ENCODE measurements around the gene DHODH. TPM values are rescaled to one million over a fixed set of nuclear protein-coding genes. Genes with fewer than 3 reads are reported as not detected.

Gene DHODH
- total and polyA plus RNA-seq, 2 of the 13 experiments (the other 11 are each of a cell fraction or from before 2014, with no cell fraction given): 10.7 to 16.4 TPM

DNA sequence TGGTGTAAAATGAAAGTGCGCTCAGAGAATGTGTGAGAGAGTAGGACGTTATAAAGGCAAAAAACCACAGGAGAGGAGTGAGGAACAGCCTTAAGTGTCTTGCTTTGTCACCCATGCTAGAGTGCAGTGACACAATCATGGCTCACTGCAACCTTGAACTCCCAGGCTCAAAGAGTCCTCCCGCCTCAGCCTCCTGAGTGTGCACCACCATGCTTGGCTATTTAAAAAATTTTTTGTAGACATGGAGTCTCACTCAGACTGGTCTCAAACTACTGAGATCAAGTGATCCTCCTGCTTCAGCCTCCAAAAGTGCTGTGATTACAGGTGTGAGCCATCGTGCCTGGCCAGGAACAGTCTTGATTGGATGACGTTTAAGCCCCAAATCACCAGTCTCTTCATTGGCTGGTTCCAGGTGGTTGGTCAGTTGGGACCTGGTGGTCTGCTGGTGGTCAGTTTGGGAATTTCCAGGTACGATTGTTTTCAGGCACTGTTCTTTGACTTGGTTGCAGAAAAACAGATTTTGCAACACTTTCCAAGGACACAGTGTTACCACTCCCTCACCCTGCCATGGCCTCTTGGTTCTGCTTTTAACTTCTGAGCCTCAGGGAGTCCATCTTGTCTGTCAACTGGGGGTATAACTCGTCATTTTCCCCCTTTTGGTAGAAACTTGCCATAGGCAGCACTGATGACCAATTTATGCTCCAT is 21.2 kb downstream of the DHODH start (continued):
- TF ChIP-seq SOX13 (IDR thresholded peaks at IDR 0.05) (no peak), SOX13 (CRISPR knock-in tag; conservative IDR thresholded peaks at IDR 0.05 in 1 of 2, IDR thresholded peaks at IDR 0.05 in 1 of 2) (peak in 1 of 2 experiments; percentile 47; a peak in 1 of 4 replicates), ZNF484 (CRISPR knock-in tag; IDR thresholded peaks at IDR 0.05; ENCODE audit: borderline replicate concordance, low read depth) (no peak), ZMYM3 (CRISPR knock-in tag; IDR thresholded peaks at IDR 0.05) (0 out of 2 replicates have a peak, but pooled peaks have one; percentile 33), MTF2 (CRISPR knock-in tag; IDR thresholded peaks at IDR 0.05; ENCODE audit: borderline replicate concordance) (0 out of 2 replicates have a peak, but pooled peaks have one; percentile 28), GPN1 (CRISPR knock-in tag; IDR thresholded peaks at IDR 0.05; ENCODE audit: borderline replicate concordance) (no peak), ZNF792 (CRISPR knock-in tag; IDR thresholded peaks at IDR 0.05) (no peak), BCL6 (CRISPR knock-in tag; IDR thresholded peaks at IDR 0.05) (peak; percentile 47; the same call in 1 of the 2 replicates)

GRCh38 chr16:72033437-72033836 is 24.9 kb downstream of the DHODH start:
- ChIA-PET POLR2A (no interaction called here), CTCF (ENCODE audit: low intra/inter-chr PET ratio, low total read pairs) (no interaction called here)
- no peaks in the 10 kb centered on the region for H3K27me3 ChIP-seq (ENCODE audit: control insufficient read depth in 1 of 2, insufficient read depth in 2 of 2, low read length in 2 of 2)
- H3K9ac ChIP-seq (ENCODE audit: insufficient read depth, low read depth, low read length): no peak overlapping the region
- no TSS peak for BruUV-seq (replicated peaks)
- no peak overlapping the region for H2AFZ ChIP-seq (ENCODE audit: low read length)
- 89% methylated on average over 4 of the region's 4 CpGs for WGBS (ENCODE audit: low lambda C conversion rate)
- H3K9me3 ChIP-seq (ENCODE audit: low read length): no peaks in the 10 kb centered on the region
- no peak overlapping the region for H3K4me2 ChIP-seq (ENCODE audit: low read depth, low read length)
- intact Hi-C loops (cut with micrococcal nuclease; ENCODE audit: unreplicated experiment): no loop called here
- no peak for ATAC-seq
- in situ Hi-C loops (cut with HindIII; ENCODE audit: extremely low pct_ligation_motif_present, low pct_unique_long_range_greater_than_20kb): no loop called here
- no peaks in the 10 kb centered on the region for H3K36me3 ChIP-seq (replicated peaks in 1 of 2; ENCODE audit: control insufficient read depth in 1 of 2, insufficient read depth in 2 of 2, low read length in 2 of 2)
- no peak overlapping the region for H3K27ac ChIP-seq (ENCODE audit: extremely low read length, insufficient read depth, low read length)
- H3K79me2 ChIP-seq (ENCODE audit: insufficient read depth, low read length): no peaks in the 10 kb centered on the region
- no peak for FAIRE-seq
- no peak for DNase-seq (ENCODE audit: low spot score)
- no peak overlapping the region for H3K4me3 ChIP-seq (replicated peaks in 1 of 3; ENCODE audit: insufficient read depth in 1 of 3, low read depth in 2 of 3, low read length in 3 of 3)
- no peaks in the 10 kb centered on the region for H4K20me1 ChIP-seq (ENCODE audit: insufficient read depth, low read length)
- H3K4me1 ChIP-seq (ENCODE audit: insufficient read depth, low read length): peaks cover 22% of the 10 kb centered on the region
- TF ChIP-seq ZNF253 (CRISPR knock-in tag; IDR thresholded peaks at IDR 0.05; ENCODE audit: borderline replicate concordance) (no peak), CENPX (CRISPR knock-in tag; IDR thresholded peaks at IDR 0.05) (no peak), SP4 (CRISPR knock-in tag; IDR thresholded peaks at IDR 0.05) (no peak), RARA (CRISPR knock-in tag; IDR thresholded peaks at IDR 0.05) (no peak), CEBPG (CRISPR knock-in tag; IDR thresholded peaks at IDR 0.05) (no peak)
- TF ChIP-seq, protein P1, sequence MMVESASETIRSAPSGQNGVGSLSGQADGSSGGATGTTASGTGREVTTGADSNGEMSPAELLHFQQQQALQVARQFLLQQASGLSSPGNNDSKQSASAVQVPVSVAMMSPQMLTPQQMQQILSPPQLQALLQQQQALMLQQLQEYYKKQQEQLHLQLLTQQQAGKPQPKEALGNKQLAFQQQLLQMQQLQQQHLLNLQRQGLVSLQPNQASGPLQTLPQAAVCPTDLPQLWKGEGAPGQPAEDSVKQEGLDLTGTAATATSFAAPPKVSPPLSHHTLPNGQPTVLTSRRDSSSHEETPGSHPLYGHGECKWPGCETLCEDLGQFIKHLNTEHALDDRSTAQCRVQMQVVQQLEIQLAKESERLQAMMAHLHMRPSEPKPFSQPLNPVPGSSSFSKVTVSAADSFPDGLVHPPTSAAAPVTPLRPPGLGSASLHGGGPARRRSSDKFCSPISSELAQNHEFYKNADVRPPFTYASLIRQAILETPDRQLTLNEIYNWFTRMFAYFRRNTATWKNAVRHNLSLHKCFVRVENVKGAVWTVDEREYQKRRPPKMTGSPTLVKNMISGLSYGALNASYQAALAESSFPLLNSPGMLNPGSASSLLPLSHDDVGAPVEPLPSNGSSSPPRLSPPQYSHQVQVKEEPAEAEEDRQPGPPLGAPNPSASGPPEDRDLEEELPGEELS (CRISPR knock-in tag; IDR thresholded peaks at IDR 0.05): no peak
- TF ChIP-seq, protein P2, sequence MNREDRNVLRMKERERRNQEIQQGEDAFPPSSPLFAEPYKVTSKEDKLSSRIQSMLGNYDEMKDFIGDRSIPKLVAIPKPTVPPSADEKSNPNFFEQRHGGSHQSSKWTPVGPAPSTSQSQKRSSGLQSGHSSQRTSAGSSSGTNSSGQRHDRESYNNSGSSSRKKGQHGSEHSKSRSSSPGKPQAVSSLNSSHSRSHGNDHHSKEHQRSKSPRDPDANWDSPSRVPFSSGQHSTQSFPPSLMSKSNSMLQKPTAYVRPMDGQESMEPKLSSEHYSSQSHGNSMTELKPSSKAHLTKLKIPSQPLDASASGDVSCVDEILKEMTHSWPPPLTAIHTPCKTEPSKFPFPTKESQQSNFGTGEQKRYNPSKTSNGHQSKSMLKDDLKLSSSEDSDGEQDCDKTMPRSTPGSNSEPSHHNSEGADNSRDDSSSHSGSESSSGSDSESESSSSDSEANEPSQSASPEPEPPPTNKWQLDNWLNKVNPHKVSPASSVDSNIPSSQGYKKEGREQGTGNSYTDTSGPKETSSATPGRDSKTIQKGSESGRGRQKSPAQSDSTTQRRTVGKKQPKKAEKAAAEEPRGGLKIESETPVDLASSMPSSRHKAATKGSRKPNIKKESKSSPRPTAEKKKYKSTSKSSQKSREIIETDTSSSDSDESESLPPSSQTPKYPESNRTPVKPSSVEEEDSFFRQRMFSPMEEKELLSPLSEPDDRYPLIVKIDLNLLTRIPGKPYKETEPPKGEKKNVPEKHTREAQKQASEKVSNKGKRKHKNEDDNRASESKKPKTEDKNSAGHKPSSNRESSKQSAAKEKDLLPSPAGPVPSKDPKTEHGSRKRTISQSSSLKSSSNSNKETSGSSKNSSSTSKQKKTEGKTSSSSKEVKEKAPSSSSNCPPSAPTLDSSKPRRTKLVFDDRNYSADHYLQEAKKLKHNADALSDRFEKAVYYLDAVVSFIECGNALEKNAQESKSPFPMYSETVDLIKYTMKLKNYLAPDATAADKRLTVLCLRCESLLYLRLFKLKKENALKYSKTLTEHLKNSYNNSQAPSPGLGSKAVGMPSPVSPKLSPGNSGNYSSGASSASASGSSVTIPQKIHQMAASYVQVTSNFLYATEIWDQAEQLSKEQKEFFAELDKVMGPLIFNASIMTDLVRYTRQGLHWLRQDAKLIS (CRISPR knock-in tag; IDR thresholded peaks at IDR 0.05): no peak
- TF ChIP-seq, protein P3, sequence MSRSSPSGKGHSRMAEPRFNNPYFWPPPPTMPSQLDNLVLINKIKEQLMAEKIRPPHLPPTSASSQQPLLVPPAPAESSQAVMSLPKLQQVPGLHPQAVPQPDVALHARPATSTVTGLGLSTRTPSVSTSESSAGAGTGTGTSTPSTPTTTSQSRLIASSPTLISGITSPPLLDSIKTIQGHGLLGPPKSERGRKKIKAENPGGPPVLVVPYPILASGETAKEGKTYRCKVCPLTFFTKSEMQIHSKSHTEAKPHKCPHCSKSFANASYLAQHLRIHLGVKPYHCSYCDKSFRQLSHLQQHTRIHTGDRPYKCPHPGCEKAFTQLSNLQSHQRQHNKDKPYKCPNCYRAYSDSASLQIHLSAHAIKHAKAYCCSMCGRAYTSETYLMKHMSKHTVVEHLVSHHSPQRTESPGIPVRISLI (CRISPR knock-in tag; IDR thresholded peaks at IDR 0.05; ENCODE audit: borderline replicate concordance): no peak
